AG08396 (cell line): ENCODE measurements around the gene OST4.
"Not testable (repeated sequence)": the region's sequence is repeated elsewhere in the genome, so short reads cannot be mapped to it uniquely, and the experiment has no call there.

ENCODE experiments used
- DNase-seq: peaks from one replicate; pipeline ENCODE4 v3.0.0; 2012; ENCODE audit warnings: low spot score, mixed read lengths

The OST4 gene

GRCh38 chr2:27079233-27080139 lies 8.0 kb upstream of the OST4 start:
- DNase-seq = peak; percentile 40

GRCh38 chr2:27078267-27079194 lies 7.1 kb upstream of the OST4 start, which contains the start of gene EMILIN1:
Gene EMILIN1, plus strand, starts transcription at chr2:27078615. Its CDS starts 451 bp downstream, at chr2:27079066.
- DNase-seq = peak; percentile 90

- no peak for DNase-seq
Observed at GRCh38 chr2:27077231-27077630, 5.8 kb upstream of the OST4 start.

GRCh38 chr2:27076323-27076722 lies 4.9 kb upstream of the OST4 start:
- no peak for DNase-seq

GRCh38 chr2:27075566-27075871 lies 4.1 kb upstream of the OST4 start:
- DNase-seq = not testable (repeated sequence)

- no peak for DNase-seq
Observed at GRCh38 chr2:27074738-27075565, 3.5 kb upstream of the OST4 start.

- DNase-seq = no peak
Observed at GRCh38 chr2:27073782-27074181, 2.3 kb upstream of the OST4 start.

GRCh38 chr2:27072920-27073319 lies 1.5 kb upstream of the OST4 start:
- no peak for DNase-seq

- peak; percentile 48 for DNase-seq
Observed at GRCh38 chr2:27071990-27072830, 756 bp upstream of the OST4 start.

- no peak for DNase-seq
Observed at GRCh38 chr2:27070653-27071276, 689 bp downstream of the OST4 start.

- DNase-seq = no peak
Observed at GRCh38 chr2:27069961-27070618, 1.4 kb downstream of the OST4 start.

- no peak for DNase-seq
Observed at GRCh38 chr2:27069436-27069835, 2.0 kb downstream of the OST4 start.

- no peak for DNase-seq
Observed at GRCh38 chr2:27067385-27067784, 4.1 kb downstream of the OST4 start.

- no peak for DNase-seq
Observed at GRCh38 chr2:27065128-27065527, 6.3 kb downstream of the OST4 start.

GRCh38 chr2:27060323-27060722 lies 11.1 kb downstream of the OST4 start:
- DNase-seq = no peak

GRCh38 chr2:27059141-27059820 lies 12.2 kb downstream of the OST4 start:
- DNase-seq = no peak

- no peak for DNase-seq
Observed at GRCh38 chr2:27058210-27058609, 13.2 kb downstream of the OST4 start.

- no peak for DNase-seq
Observed at GRCh38 chr2:27057184-27057583, 14.3 kb downstream of the OST4 start.

GRCh38 chr2:27054721-27055120 lies 16.7 kb downstream of the OST4 start:
- DNase-seq = no peak
